Tibial nerve (tissue), 4 donors: ENCODE data around the gene SYPL1.

Experiments used
- CTCF ChIP-seq, 5 experiments: fragments of 200-600 bp in 3 of 5; fragments of 450-650 bp in 2 of 5; sonication (generic) in 3 of 5; IDR thresholded peaks; one replicate each; pipeline ENCODE4 v1.5.1; 2016 to 2019; ENCODE audit warnings: antibody characterized with exemption in 5 of 5, mild to moderate bottlenecking in 3 of 5, moderate library complexity in 2 of 5
- EP300 ChIP-seq, 2 donors: sonication (generic); formaldehyde crosslinking; IDR thresholded peaks; one replicate each; pipeline ENCODE4 v1.6.1; 2017; ENCODE audit warnings: antibody characterized with exemption in 2 of 2, mild to moderate bottlenecking in 1 of 2
- POLR2A ChIP-seq, 2 donors: fragments of 450-650 bp; IDR thresholded peaks; one replicate each; pipeline ENCODE4 v1.6.1; 2017; ENCODE audit warnings: antibody characterized with exemption in 2 of 2, mild to moderate bottlenecking in 2 of 2, moderate library complexity in 2 of 2

- TF ChIP-seq CTCF (IDR thresholded peaks at IDR 0.05) (peak in 1 of 5 experiments; percentile 17), EP300 (IDR thresholded peaks at IDR 0.05) (peak in 1 of 2 donors; percentile 43), POLR2A (IDR thresholded peaks at IDR 0.05) (no peak)
These were observed 426 bp downstream of the SYPL1 start for GRCh38 chr7:106111655-106112117.
